ENCODE measurements around the gene IRAK3.

The IRAK3 gene

GRCh38 chr12:66279123-66279712, 90.2 kb downstream of the IRAK3 start:
- Histone ChIP-seq H3K9me3 (ENCODE audit: insufficient read depth, low read length) (no peaks in the 10 kb centered on the region), H3K4me2 (ENCODE audit: low read depth, low read length, poor library complexity, severe bottlenecking) (no peak overlapping the region), H3K9me2 (replicated peaks; ENCODE audit: insufficient read depth, low read length) (no peaks in the 10 kb centered on the region), H3K27me3 (ENCODE audit: low read length) (no peaks in the 10 kb centered on the region), H3K79me2 (ENCODE audit: insufficient read depth, low read length) (no peaks in the 10 kb centered on the region), H3K9ac (ENCODE audit: low read length) (no peak overlapping the region), H3F3A (ENCODE audit: insufficient read depth) (no peaks in the 10 kb centered on the region), H4K20me1 (ENCODE audit: low read depth, low read length) (no peaks in the 10 kb centered on the region), H3K36me3 (ENCODE audit: low read length) (no peaks in the 10 kb centered on the region), H2AFZ (ENCODE audit: low read depth, low read length, severe bottlenecking) (no peak overlapping the region), H3K4me3 (ENCODE audit: insufficient read depth, low read length, poor library complexity, severe bottlenecking) (no peak overlapping the region), H3K27ac (ENCODE audit: low read depth, low read length) (no peak overlapping the region)
- TF ChIP-seq, protein P1, sequence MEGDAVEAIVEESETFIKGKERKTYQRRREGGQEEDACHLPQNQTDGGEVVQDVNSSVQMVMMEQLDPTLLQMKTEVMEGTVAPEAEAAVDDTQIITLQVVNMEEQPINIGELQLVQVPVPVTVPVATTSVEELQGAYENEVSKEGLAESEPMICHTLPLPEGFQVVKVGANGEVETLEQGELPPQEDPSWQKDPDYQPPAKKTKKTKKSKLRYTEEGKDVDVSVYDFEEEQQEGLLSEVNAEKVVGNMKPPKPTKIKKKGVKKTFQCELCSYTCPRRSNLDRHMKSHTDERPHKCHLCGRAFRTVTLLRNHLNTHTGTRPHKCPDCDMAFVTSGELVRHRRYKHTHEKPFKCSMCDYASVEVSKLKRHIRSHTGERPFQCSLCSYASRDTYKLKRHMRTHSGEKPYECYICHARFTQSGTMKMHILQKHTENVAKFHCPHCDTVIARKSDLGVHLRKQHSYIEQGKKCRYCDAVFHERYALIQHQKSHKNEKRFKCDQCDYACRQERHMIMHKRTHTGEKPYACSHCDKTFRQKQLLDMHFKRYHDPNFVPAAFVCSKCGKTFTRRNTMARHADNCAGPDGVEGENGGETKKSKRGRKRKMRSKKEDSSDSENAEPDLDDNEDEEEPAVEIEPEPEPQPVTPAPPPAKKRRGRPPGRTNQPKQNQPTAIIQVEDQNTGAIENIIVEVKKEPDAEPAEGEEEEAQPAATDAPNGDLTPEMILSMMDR (IDR thresholded peaks at IDR 0.05; ENCODE audit: insufficient read depth, low read length, poor library complexity, severe bottlenecking) = no peak
- TF ChIP-seq EZH2phosphoT487 (conservative IDR thresholded peaks at IDR 0.05; ENCODE audit: low read length) = no peak

DNA sequence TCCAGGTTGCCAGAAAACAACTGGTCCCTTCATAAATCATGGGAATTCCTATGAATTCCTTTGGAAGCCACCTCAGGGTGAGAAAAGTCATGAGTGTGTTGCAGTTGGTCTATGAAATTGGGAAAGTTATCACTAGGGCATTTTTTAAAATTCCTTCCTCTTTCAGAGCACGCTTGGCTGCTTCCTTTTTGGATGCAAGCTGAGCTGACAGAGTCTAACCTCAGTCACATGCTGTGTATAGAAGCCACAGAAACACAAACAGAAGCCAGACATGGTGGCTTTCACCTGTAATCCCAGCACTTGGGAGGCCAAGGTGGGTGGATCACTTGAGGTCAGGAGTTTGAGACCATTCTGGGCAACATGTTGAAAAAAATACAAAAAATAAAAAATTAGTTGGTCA, 91.5 kb downstream of the IRAK3 start:
- H3K27ac ChIP-seq (ENCODE audit: low read depth, low read length) = no peak overlapping the region
- no peaks in the 10 kb centered on the region for H3K79me2 ChIP-seq (ENCODE audit: insufficient read depth, low read length)
- H3F3A ChIP-seq (ENCODE audit: insufficient read depth) = no peaks in the 10 kb centered on the region
- no peak overlapping the region for H2AFZ ChIP-seq (ENCODE audit: low read depth, low read length, severe bottlenecking)
- no peaks in the 10 kb centered on the region for H3K36me3 ChIP-seq (ENCODE audit: low read length)
- H3K4me2 ChIP-seq (ENCODE audit: low read depth, low read length, poor library complexity, severe bottlenecking) = no peak overlapping the region
- no peak overlapping the region for H3K4me3 ChIP-seq (ENCODE audit: insufficient read depth, low read length, poor library complexity, severe bottlenecking)
- no peaks in the 10 kb centered on the region for H3K9me2 ChIP-seq (replicated peaks; ENCODE audit: insufficient read depth, low read length)
- TF ChIP-seq, protein P1 (IDR thresholded peaks at IDR 0.05; ENCODE audit: insufficient read depth, low read length, poor library complexity, severe bottlenecking) = no peak
- no peak overlapping the region for H3K9ac ChIP-seq (ENCODE audit: low read length)
- no peaks in the 10 kb centered on the region for H3K27me3 ChIP-seq (ENCODE audit: low read length)
- no peaks in the 10 kb centered on the region for H4K20me1 ChIP-seq (ENCODE audit: low read depth, low read length)
- no peaks in the 10 kb centered on the region for H3K9me3 ChIP-seq (ENCODE audit: insufficient read depth, low read length)

- Histone ChIP-seq H3K9ac (ENCODE audit: low read length) (no peak overlapping the region), H4K20me1 (ENCODE audit: low read depth, low read length) (no peaks in the 10 kb centered on the region), H3K27ac (ENCODE audit: low read depth, low read length) (no peak overlapping the region), H2AFZ (ENCODE audit: low read depth, low read length, severe bottlenecking) (no peak overlapping the region), H3F3A (ENCODE audit: insufficient read depth) (no peaks in the 10 kb centered on the region), H3K79me2 (ENCODE audit: insufficient read depth, low read length) (no peaks in the 10 kb centered on the region), H3K4me2 (ENCODE audit: low read depth, low read length, poor library complexity, severe bottlenecking) (no peak overlapping the region), H3K9me3 (ENCODE audit: insufficient read depth, low read length) (no peaks in the 10 kb centered on the region), H3K4me3 (ENCODE audit: insufficient read depth, low read length, poor library complexity, severe bottlenecking) (no peak overlapping the region), H3K27me3 (ENCODE audit: low read length) (no peaks in the 10 kb centered on the region), H3K36me3 (ENCODE audit: low read length) (no peaks in the 10 kb centered on the region), H3K9me2 (replicated peaks; ENCODE audit: insufficient read depth, low read length) (no peaks in the 10 kb centered on the region)
- no peak for TF ChIP-seq EZH2phosphoT487 (conservative IDR thresholded peaks at IDR 0.05; ENCODE audit: low read length)
- TF ChIP-seq, protein P1 (IDR thresholded peaks at IDR 0.05; ENCODE audit: insufficient read depth, low read length, poor library complexity, severe bottlenecking) = no peak
These were observed 93.2 kb downstream of the IRAK3 start for GRCh38 chr12:66282244-66282643.

Data from SU-DHL-6 (cell line).